ENCODE results near the gene PDE9A. TPM values are rescaled to one million over a fixed set of nuclear protein-coding genes. Genes with fewer than 3 reads are reported as not detected.
A peak's percentile ranks its signal among the peaks of the same experiment; 100 is the strongest.

The PDE9A gene
- 1.6 and 1.9 TPM in 2 replicates for total RNA-seq

DNA sequence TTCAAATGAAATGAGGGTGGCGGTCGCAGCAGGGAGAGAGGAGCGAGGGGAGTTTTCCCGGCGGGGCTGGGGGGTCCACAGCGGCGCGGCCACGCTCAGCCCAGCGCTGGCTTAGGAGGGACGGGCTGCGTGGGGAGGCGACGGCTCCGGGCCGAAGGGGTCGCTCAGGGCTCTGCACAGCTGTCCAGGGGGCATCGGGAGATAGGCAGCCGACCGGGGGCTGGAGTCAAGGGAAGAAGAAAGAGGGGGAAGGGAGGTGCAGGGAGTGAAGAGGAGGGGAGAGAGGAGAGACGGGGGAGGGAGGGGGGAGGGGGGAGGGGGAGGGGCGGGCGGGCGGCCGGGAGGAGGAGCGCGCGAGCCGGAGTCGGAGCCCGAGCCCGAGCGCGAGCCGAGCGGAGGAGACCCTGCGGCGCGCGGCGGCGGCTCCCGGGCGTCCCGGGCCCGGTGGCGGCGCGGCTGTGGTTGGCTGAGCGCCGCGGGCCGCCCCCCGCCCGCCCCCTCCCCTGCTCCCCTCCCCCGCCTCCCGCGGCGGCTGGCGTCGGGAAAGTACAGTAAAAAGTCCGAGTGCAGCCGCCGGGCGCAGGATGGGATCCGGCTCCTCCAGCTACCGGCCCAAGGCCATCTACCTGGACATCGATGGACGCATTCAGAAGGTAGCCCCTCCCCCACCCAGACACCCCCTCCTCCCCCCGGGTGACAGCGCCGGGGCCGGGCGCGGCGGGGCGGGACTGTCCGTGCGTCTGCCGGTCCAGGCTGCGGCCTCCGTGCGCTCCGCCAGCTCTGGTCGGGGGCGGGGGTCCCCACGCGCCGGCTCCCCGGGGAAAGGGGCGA is at the start of gene PDE9A:
Gene PDE9A, plus strand, starts transcription at position 391 of the 831 bp plus-strand sequence. Its CDS starts 194 bp downstream, at position 585.
- TF ChIP-seq, protein P1, sequence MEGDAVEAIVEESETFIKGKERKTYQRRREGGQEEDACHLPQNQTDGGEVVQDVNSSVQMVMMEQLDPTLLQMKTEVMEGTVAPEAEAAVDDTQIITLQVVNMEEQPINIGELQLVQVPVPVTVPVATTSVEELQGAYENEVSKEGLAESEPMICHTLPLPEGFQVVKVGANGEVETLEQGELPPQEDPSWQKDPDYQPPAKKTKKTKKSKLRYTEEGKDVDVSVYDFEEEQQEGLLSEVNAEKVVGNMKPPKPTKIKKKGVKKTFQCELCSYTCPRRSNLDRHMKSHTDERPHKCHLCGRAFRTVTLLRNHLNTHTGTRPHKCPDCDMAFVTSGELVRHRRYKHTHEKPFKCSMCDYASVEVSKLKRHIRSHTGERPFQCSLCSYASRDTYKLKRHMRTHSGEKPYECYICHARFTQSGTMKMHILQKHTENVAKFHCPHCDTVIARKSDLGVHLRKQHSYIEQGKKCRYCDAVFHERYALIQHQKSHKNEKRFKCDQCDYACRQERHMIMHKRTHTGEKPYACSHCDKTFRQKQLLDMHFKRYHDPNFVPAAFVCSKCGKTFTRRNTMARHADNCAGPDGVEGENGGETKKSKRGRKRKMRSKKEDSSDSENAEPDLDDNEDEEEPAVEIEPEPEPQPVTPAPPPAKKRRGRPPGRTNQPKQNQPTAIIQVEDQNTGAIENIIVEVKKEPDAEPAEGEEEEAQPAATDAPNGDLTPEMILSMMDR (IDR thresholded peaks at IDR 0.05; ENCODE audit: insufficient read depth, low read length, severe bottlenecking), result no peak
- H3K36me3 ChIP-seq (ENCODE audit: control insufficient read depth, insufficient read depth, low read length), result no peaks in the 10 kb centered on the region
- peaks cover 23% of the 10 kb centered on the region for H3K27me3 ChIP-seq (ENCODE audit: control insufficient read depth, insufficient read depth, low read length)
- H3K4me3 ChIP-seq (ENCODE audit: low read depth, low read length), result peak within 1 kb of the TSS; percentile 37
- DNase-seq (ENCODE audit: low read depth) (no peak), FAIRE-seq (no peak)

DNA sequence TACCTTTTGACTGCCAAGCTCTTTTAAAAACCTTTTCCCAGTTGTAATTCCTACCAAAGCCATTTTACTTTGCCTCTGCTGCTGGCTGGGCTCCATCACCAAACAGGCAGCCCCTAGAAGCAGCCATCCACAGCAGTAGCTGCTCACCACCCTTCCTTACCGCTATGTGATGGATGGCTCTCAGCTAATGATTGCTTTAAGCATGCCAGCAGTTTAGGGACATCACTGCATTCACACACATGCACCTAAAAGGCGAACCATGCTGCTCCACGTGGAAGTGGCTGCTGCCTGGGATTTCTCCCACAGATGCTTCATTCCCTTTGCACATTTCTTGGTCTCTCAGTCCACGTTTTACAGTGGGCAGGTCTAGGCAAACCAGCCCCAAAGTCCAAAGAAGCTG is 46.3 kb upstream of the PDE9A start:
- TF ChIP-seq, protein P1 (IDR thresholded peaks at IDR 0.05; ENCODE audit: insufficient read depth, low read length, severe bottlenecking), result no peak
- Histone ChIP-seq H3K4me3 (ENCODE audit: low read depth, low read length) (no peak overlapping the region), H3K27me3 (ENCODE audit: control insufficient read depth, insufficient read depth, low read length) (no peaks in the 10 kb centered on the region), H3K36me3 (ENCODE audit: control insufficient read depth, insufficient read depth, low read length) (no peaks in the 10 kb centered on the region)
- FAIRE-seq (no peak), DNase-seq (ENCODE audit: low read depth) (no peak)

DNA sequence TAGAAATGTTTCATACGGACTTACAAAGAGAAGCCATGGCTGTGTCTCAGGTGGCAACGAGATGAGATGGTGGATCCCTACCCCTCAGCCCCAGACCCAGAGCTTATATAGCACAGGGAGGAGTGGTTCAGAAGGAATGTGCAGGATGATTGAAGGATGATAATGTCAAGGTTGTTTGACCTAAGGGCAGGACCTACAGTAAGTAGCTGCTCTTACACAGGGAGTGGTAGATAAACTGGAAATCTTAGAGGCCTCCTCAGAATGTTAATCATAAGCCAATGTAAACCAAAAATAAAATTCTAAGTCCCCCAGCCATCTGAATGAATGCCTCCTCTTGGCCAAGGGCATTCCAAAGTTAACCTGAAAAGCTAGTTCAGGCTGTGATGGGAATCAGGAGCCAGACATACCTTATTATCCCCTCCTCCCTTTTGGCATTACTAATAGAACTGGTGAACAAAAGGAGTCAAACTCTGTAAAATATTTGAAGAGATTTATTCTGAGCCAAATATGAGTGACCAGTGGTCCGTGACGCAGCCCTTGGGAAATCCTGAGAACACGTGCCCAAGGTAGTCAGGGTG is 45.8 kb upstream of the PDE9A start:
- no peak overlapping the region for H3K4me3 ChIP-seq (ENCODE audit: low read depth, low read length)
- FAIRE-seq (no peak), DNase-seq (ENCODE audit: low read depth) (no peak)
- H3K27me3 ChIP-seq (ENCODE audit: control insufficient read depth, insufficient read depth, low read length), result no peaks in the 10 kb centered on the region
- TF ChIP-seq, protein P1 (IDR thresholded peaks at IDR 0.05; ENCODE audit: insufficient read depth, low read length, severe bottlenecking), result no peak
- H3K36me3 ChIP-seq (ENCODE audit: control insufficient read depth, insufficient read depth, low read length), result no peaks in the 10 kb centered on the region

DNA sequence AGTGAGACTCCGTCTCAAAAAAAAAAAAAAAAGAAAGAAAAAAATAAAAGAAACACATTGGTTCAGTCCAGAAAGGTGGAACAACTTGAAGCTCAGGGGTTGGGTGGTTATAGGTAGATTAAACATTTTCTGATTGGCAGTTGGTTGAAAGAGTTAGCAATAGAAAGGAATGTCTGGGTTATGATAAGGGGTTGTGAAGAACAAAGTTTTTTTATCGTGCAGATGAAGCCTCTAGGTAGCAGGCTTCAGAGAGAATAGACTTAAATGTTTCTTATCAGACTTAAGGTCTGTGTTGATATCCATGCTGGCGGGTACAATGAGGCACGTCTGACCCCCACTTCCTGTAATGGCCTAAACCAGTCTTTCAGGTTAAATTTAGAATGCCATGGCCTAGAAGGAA is 45.0 kb upstream of the PDE9A start:
- DNase-seq (ENCODE audit: low read depth), result no peak
- no peak for FAIRE-seq
- Histone ChIP-seq H3K36me3 (ENCODE audit: control insufficient read depth, insufficient read depth, low read length) (no peaks in the 10 kb centered on the region), H3K4me3 (ENCODE audit: low read depth, low read length) (no peak overlapping the region), H3K27me3 (ENCODE audit: control insufficient read depth, insufficient read depth, low read length) (no peaks in the 10 kb centered on the region)
- TF ChIP-seq, protein P1 (IDR thresholded peaks at IDR 0.05; ENCODE audit: insufficient read depth, low read length, severe bottlenecking), result no peak

DNA sequence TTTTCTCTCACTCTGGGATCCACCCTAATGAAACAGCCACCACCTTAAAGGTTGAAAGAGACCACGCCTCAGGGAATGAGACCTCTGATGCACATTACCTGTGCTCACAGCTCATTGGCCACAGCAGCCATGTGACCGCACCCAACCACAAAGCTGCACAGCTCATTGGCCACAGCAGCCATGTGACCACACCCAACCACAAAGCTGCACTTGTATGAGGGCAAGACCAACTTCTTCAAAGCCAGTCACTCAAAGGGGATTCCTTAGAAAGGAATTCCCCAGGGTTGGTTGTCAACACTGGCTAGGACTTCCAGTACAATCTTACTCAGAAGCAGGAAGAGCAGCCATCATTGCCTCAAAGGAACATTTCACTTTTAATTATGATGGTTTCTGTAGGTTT is 43.6 kb upstream of the PDE9A start:
- TF ChIP-seq, protein P1 (IDR thresholded peaks at IDR 0.05; ENCODE audit: insufficient read depth, low read length, severe bottlenecking), result no peak
- FAIRE-seq (peak; percentile 58), DNase-seq (ENCODE audit: low read depth) (no peak)

More for the DNA sequence above, 43.6 kb upstream of the PDE9A start:
- H3K27me3 ChIP-seq (ENCODE audit: control insufficient read depth, insufficient read depth, low read length), result no peaks in the 10 kb centered on the region
- H3K36me3 ChIP-seq (ENCODE audit: control insufficient read depth, insufficient read depth, low read length), result no peaks in the 10 kb centered on the region
- no peak overlapping the region for H3K4me3 ChIP-seq (ENCODE audit: low read depth, low read length)
